OCI-M1 (cell line): ENCODE measurements around the gene NOL12.
"Not testable (repeated sequence)": the region's sequence is repeated elsewhere in the genome, so short reads cannot be mapped to it uniquely, and the experiment has no call there.

ENCODE experiments used
- DNase-seq: peaks from one replicate; lab custom pipeline; 2025; lab: John Stamatoyannopoulos, UW

Gene NOL12

DNA sequence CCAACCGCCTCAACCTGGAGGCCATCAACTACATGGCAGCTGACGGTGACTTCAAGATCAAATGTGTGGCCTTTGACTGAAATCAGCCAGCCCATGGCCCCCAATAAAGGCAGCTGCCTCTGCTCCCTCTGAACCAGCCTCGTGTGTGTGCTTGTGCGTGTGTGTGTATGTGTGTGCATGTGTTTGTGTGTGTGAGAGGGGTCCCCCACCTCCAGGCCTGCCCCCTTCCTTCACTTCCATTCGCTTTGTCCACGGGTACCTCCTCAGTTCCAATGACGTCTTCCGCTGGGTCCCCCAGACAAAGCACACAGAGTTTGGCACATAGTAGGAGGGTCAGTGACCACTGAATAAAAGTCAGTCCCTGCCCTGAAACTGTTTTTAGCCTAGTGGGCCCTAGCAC lies 6.5 kb upstream of the NOL12 start:
- no peak for DNase-seq

- no peak for DNase-seq
These were observed 5.8 kb upstream of the NOL12 start for GRCh38 chr22:37680191-37680851.

GRCh38 chr22:37681001-37681424 lies 5.1 kb upstream of the NOL12 start:
- no peak for DNase-seq

DNA sequence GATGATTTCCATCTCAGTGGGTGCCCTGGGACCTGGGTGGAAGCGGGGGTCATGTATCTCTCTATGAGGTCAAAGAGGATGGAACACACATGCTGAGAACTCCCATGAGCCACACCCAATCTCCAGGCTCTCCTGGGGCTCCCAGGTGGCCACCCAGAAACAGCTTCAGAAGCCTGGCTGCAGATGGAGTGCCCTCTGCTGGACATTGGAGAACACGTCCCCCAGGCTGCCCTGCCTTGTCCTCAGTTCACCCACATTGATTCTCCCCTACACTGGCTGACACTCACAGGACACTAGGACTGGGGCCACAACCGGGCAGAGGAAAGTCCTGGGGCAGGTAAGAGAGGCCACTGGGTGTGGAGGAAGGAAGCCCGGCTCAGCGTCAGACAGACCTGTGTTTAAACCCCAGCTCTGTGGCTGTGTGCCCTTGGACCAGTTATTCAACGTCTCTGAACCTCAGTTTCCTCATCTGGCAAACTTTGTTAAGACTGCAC lies 4.5 kb upstream of the NOL12 start:
- DNase-seq: peak; percentile 83

DNA sequence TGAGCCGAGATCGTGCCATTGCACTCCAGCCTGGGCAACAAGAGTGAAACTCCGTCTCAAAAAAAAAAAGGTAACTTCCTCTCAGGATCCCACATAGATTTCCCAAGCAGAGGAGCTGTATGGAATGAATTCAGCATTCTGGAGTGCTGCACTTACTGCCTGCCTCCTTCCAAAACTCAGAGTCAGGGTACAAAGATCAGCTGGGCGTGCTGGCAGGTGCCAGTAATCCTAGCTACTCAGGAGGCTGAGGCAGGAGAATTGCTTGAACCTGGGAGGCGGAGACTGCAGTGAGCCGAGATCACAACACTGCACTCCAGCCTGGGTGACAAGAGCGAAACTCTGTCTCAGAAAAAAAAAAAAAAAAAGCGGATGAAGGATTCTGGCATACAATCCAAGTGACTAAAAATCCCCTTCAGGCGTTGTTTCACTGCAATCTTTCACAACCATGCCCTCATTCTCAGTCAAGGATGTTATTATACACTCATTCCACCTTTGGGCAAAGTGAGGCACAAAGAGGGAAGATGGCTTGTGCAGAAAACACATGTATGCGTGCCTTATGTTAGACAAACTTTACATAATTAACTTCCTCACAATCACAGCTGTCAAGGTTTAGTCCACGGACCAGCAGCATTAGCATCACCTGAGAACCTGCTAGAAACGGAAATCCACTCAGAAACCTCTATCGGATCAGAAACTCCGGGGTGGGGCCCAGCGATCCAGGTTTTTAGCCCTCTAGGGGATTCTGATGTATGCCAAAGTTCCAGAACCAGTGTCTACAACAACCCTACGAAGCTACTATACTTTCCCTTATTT lies 1.1 kb upstream of the NOL12 start:
- no peak for DNase-seq

DNA sequence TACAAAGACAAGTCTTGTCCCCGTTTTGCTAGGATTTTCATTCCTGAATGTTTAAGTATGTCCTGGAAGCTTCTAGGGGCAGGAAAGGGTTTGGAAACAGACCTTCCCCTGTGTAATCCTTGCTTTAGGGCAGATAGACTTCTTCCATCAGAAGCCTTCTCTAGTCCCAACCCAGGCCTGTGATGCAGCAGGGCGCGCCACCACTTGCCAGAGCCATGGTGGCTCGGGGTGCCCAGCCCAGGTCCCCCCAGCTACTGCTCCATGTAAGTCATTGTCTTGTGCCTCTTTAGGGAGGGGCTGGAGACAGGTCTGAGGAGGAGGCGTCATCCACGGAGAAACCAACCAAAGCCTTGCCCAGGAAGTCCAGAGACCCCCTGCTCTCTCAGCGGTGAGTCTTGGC lies 4.3 kb downstream of the NOL12 start:
- no peak for DNase-seq

GRCh38 chr22:37690901-37691504 lies 4.9 kb downstream of the NOL12 start:
- DNase-seq: no peak

- no peak for DNase-seq
These were observed 6.6 kb downstream of the NOL12 start for GRCh38 chr22:37692627-37693285.

- DNase-seq: not testable (repeated sequence)
These were observed 8.0 kb downstream of the NOL12 start for GRCh38 chr22:37694131-37694530.

- not testable (repeated sequence) for DNase-seq
These were observed 10.1 kb downstream of the NOL12 start for GRCh38 chr22:37696260-37696656.

DNA sequence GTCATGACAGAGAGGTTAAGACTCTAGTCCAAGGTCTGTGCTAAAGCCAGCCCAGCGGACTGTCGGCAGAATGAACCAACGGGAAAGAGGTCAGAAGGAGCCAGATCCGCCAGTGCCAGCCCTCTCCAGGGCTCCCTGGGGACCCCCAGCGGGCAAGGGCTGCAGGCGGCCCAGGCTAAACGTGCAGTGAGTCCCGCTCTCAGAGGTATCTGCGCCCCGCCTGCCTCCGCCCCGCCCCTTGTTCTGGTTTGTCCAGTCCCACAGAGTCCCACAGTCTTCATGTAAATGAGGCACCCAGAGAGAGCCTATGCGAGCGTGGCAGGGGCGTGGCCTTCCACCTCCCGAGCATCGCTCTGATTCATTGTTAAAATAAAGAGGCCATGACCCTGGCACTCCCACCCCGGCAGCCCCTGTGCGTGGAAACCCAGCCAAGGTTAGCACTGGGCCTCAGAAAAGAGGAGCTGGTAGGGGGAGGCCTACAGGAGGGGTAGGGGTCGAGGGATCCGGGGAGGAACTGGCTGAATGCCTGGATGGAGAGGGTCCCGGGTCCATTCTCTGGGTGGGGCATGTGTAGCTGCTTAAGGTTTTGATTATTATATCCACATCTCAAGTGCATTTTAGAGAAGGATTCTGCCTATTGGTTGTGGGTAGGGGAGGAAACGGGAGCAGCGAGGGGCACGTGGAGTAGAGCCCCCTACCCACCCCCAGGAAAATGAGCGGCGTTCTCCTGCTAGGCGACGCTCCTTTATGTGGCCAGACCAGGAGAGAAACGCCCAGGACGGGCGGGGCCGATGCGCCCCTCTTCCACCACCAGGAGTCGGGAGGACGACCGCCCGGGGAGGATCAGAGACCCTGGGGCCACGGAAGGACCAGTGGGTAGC lies 10.8 kb downstream of the NOL12 start, which contains the start of gene TRIOBP:
TRIOBP (plus strand) TSS at position 392 of the 881 bp plus-strand sequence. CDS start 4,318 bp downstream, outside the sequence.
- DNase-seq: peak; percentile 98

GRCh38 chr22:37697538-37697835 lies 11.3 kb downstream of the NOL12 start:
- no peak for DNase-seq

- peak; percentile 18 for DNase-seq
These were observed 15.1 kb downstream of the NOL12 start for GRCh38 chr22:37701141-37701786.

DNA sequence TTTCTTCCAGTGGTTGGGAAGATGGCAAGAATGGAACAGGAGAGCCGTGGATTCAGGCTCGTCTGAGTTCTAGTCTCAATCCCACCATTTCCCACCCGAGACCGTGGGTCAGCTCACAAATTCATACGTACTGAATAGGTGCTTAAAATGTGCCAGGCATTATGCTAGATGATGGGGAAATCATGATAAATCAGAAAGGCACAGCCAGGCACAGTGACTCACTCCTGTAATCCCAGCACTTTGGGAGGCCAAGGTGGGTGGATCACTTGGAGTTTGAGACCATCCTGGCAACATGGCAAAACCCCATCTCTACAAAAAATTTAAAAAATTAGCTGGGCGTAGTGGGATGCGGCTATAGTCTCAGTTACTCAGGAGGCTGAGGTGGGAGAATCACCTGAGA lies 17.8 kb downstream of the NOL12 start:
- no peak for DNase-seq

DNA sequence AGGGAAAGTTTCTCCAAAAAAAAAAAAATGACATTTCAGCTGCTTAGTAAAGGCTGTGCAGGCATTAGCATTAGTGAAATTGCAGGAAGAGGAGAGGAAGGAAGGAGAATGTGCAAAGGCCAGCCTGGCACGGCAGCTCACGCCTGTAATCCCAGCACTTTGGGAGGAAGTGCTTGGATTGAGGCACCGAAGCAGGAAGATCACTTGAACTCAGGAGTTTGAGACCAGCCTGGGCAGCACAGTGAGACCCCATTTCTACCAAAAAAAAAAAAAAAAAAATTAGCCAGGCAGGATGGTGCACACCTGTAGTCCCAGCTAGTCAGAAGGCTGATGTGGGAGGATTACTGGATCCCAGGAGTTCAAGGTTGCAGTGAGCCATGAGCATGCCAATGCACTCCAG lies 18.5 kb downstream of the NOL12 start:
- no peak for DNase-seq

GRCh38 chr22:37705205-37705604 lies 19.1 kb downstream of the NOL12 start:
- no peak for DNase-seq

GRCh38 chr22:37708580-37709444 lies 22.7 kb downstream of the NOL12 start:
- DNase-seq: no peak

- DNase-seq: no peak
These were observed 23.3 kb downstream of the NOL12 start for GRCh38 chr22:37709445-37709765.

DNA sequence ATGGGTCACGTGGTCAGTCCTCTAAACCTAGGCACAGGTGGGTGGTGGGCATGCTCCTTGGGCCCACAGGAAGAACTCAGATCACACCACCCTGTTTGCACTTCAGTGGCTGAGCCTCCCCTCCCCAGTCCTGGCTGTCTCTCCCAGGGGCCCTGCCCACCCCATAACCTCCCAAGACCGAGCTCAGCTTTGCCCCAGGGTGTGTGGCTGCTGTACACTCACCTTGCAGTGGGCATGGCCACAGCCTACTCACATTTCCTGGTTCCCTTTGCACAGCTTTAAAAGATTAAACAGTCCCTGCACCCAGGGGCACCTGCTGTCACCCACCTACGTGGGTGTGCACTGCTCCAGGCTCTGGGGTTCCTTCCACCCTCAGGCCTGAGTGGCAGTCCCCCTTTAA lies 24.5 kb downstream of the NOL12 start:
- DNase-seq: no peak

GRCh38 chr22:37711490-37711889 lies 25.3 kb downstream of the NOL12 start:
- no peak for DNase-seq
